ENCODE results near the gene TMEM37.

Gene TMEM37

GRCh38 chr2:119434664-119435063 is 3.0 kb downstream of the TMEM37 start:
- no peak for DNase-seq

DNA sequence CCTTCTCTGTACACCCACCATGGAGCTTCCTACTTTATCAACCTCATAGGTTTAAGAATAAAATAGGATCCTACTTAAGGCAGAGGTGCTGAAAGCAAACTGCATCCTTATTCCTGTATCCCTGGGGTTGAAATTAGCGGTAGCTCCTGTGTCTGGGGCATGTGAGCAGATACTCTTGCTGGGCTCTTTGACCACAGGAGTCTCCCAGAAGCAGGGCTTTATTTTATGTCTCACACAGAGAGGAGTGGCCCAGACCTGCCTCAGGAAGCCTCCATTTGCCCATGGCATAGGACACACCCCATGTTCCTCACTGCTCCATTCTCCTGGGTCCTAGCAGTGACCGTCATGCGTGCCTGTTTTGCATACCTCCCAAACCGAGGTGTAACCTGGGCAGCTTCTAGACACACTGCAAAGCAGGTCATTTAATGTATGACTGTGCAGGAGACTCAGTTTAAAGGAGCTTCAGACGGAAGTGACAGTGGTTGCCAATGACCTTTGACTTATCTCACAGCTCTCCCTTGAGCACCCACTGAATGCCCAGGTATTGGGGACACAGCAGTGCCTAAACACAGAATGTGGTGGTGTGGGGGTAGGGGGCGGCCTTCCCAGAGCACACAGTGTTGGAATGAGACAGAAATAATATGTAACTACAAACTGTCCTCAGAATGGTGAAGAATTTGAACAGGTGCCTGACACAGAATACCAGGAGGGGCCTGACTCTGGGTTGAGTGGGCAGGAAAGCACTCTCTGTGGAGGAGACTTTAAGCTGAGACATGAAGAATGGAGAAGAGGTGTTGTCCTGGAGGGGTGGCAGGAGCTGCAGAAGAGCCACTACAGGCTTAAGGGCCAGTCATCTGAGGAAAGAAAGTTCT is 3.7 kb downstream of the TMEM37 start:
- DNase-seq: no peak

- no peak for DNase-seq
Observed at GRCh38 chr2:119435953-119436297, 4.3 kb downstream of the TMEM37 start.

- no peak for DNase-seq
Observed at GRCh38 chr2:119436993-119437772, 5.5 kb downstream of the TMEM37 start.

GRCh38 chr2:119438128-119438656 is 6.5 kb downstream of the TMEM37 start:
- no peak for DNase-seq

DNA sequence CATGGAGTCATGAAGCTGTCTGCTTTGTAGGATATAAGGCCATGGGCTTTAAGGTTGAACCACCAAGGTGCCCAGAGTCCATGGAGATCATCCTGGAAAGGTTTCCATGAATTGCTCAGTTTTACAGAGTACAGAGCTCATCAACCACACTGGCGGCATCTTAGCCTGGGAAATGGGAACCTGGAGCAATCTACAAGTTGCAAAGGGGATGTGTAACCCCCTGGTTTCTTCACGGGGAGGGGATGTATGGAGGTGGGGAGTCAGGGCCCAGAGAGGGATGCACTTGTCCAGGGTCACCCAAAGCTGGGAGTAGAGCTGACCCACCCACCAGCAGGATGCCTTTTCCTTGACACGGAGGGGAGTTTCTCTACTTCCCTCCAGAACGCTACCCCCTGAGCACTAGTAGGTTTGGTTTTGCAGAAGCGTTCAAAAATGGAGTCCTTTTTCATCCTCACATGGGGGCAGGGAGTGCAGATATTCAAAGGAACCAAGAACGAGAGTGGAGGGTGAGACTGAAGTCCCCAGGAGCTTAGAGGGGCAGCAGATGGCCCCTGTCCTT is 7.2 kb downstream of the TMEM37 start:
- DNase-seq: no peak

DNA sequence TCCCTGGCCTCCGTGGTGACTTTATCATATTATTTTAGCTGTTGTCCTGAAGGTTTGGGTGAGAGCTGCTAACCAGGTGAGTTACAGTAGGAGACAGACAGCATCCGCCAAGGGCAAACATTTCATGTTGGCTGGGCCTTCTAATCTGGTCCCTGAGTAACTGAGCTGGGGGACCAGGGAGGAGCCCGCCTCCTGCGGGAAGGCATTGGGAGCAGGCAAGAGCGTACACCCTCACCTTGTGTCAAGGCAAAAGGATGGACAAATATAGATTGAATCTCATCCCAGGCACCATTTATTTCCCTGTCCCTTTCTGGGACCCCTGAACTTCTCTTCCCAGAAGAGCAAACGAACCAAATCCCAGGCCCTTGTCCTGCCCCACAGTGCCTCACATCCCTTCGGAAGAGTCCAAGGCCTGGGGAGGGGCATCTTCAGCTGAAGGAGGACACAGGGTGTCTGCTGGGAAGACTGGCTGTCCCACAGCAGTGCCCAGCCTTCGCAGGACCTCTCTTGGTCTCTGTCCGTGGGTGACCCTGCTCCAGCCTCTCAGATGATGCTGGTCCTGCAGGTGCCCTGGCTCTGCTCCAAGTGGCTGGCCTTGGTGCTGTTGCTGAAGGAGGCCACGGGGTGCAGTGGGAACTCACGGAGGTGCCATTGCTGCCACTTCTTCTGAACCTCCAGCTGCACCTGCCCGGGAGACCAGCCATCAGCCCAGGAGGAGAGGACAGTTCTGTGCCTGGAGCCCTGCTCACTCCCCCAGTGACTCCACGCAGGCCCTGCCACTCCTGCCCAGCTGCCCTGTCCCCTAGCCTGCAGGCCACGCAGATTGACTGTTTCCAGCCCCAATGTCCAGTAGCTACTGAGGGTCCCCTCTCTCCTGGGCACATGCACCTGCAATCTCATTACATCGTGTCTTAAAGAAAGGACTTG is 8.2 kb downstream of the TMEM37 start:
- DNase-seq: no peak

DNA sequence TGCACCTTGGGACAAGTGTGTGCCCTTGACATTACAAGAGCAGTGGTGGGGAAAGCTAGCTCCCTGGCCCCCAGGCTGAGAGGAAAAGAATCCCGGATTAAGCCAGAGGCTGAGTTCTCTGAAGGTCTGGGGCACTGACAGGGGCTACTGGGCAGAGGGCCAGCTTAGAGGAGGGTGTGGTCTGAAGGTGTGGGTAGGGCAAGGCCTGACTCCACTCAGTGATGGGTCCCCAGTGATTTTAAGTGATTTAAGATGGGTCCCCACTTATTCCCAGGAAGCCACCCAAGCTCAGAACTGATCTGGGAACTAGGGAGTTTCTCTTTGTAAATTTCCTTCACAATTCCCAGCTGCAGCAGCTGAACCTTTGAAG is 8.8 kb downstream of the TMEM37 start:
- no peak for DNase-seq

DNA sequence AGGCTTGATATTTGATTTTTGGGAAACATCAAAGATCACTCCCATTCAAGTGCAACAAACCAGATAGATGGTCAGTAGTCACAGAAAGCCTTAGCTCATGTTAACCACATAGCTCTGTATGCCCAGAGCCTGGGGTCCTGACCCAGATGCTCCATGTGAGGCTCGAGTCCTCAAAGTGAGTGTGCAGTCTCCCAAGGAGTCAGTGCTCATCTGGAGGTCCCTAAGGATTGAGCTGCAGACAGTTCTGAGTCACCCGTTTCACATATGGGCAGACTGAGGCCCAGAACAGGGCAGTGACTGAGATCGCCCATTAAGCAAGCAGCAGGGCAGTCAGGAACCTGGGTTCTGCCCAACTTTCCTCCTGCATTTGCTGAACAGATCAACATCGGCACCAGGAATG is 9.2 kb downstream of the TMEM37 start:
- DNase-seq: no peak

DNA sequence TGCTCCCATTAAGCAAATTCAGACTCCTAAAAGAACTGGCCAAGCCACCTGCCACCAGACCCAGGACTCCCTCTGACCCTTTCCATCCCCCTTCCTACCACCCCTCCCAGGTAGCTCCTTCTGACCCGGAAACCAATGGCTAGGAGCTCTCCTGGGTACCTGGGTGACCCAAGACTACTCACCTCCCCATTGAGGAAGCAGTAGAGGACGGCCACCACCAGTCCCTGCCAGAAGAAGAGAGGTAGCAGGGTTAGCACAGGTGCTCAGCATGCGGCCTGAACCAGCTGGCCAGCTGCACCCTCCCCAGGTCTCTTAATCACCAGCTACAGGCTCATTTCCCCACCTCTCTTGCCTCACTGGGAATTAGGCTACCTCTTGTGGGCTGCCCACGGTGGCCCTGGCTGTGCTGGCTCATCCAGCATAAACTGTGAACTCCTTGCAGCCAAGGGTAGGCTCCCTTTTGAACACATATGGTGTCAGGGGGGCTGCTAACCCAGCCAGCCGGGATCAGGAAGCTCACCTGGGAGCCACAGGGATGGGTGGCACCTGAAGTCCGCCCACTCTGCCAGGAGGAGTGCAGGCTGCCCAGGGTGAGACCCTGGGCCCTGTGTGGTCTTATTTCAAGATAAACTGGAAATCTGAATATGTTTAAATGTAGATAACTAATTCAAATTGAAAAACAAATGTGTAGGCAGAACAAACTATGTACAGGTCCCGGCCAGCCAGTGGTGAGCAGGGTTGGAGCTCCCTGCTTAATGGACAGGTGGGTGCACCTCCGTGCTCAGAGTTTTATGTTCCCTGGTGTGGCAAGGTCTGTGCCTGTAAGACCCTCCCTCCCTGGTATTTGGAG is 9.9 kb downstream of the TMEM37 start:
- DNase-seq: no peak

- DNase-seq: no peak
Observed at GRCh38 chr2:119442226-119442619, 10.6 kb downstream of the TMEM37 start.

GRCh38 chr2:119442850-119443249 is 11.2 kb downstream of the TMEM37 start:
- DNase-seq: no peak

GRCh38 chr2:119446037-119446436 is 14.4 kb downstream of the TMEM37 start:
- DNase-seq: no peak

DNA sequence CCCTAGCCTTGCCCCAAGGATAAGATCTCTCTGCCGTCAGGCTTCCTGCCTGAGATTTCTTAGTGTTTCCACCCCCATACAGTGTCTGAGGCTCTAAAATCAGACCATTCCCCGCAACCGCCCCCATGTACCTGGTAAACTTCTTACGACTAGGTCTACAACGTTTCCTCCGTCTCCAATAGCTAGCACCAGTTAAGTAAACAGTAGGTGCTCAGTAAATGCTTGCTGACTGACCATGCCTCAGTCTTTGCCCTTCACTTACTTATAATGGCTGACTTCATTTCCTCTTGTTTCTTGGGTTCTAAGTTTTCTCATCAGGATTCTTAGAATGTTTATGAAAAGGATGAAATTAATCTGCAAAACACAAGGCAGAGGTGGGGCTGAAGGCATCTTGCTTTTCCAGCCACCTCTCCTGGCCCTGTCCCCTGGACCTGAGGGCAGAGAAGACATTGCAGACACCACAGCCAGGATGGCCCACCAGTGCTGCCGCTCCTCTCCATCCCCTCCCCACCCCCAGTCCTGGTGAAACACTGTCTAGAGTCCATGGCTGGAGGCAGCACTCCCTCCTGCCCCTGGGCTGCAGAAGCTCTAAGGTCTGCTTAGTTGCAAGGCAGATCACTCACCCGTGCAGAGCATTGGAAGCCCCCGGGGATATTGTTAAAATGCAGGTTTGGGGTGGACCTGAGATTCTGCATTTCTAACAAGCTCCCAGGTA is 16.9 kb downstream of the TMEM37 start:
- no peak for DNase-seq

DNA sequence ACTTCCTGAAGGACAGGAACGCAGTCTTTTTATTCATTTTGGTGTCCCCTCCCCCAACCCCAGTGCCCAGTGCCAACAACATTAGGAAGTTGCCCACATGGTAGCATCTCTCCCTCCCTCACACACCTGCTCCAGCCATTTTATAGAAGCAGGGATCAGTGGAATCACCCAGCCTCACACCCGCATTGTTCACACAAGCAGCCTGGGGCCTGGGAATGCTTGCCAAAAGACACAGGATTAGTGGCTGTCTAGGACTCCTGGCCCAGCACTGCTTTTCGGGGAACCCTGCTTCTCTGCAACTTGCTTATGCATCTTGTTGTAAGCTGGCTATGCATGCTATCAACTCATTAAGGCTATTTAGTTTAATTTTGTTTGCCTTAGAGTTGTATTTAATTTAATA is 17.9 kb downstream of the TMEM37 start:
- no peak for DNase-seq

DNA sequence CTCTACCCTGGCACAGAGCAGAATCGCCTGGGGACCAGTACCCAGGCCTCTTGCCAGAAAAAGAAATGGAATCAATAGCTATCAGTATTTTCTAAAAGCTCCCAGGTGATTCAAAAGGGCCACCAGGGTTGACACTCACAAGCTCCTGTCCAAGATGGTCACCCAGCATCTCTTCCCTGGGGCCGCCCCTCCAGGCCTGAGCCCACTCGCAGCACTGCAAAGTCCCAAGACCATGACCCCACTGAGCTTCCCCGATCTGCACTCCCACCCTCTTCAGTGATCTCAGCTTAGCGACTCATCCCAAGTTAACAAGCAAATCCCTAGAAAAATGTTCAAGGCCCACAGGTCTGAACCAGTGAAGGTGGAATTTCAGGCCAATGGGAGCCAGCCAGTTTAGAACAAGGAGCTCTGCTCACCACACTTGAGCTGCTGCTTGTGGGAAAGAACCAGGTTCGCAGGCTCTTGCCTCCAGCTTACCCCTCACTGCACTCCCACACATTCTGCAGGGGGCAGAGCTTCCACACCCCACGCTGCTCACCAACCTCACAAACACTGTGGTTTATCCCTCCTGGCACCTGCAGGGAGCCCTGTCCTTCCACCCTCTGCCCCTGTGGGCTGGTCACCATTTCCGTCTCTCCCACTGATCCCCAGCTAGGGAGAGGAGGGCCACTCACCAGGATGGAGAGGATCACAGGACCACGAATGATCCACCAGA is 19.8 kb downstream of the TMEM37 start:
- no peak for DNase-seq

- no peak for DNase-seq
Observed at GRCh38 chr2:119453972-119454593, 22.4 kb downstream of the TMEM37 start.

GRCh38 chr2:119455066-119455718 is 23.5 kb downstream of the TMEM37 start:
- DNase-seq: no peak

DNA sequence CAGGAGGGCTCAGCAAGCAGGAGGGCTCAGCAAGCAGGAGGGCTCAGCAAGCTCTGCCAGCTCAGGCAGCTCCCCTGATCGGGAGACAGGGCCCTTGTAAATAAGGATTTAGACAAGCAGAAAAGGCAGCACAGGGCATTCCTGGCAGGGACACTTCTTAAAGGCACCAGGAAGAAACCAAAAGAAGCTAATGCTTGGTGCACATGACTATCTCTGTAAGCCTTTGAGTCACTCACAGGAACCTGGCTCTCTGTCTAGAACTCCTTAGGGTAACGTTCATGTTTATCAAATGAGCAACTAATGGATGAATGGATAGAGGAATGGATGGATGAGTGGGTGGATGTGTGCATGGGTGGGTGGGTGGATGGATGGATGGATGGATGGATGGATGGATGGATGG is 28.4 kb downstream of the TMEM37 start:
- no peak for DNase-seq
